Measurements from ENCODE around the gene EHD2.

DNA sequence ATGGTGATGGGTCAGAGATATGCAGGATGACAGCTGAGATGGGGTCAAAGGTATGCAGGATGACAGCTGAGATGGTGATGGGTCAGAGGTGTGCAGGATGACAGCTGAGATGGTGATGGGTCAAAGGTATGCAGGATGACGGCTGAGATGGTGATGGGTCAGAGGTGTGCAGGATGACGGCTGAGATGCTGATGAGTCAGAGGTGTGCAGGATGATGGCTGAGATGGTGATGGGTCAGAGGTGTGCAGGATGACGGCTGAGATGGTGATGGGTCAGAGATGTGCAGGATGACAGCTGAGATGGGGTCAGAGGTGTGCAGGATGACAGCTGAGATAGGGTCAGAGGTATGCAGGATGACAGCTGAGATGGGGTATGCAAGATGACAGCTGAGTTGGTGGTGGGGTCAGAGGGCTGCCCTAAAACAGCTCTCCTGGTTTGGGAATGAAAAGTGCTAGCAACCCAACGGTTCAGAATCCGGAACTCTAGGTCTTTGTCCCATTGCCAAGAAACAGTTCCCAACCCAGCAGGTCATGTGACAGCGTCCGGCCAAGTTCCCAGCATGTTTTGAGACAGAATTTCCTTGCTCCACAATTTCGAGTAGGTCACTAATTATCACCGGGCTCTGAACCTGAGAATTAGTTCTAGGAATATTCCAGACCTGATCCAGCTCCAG is 68.5 kb downstream of the EHD2 start:
- TF ChIP-seq YY1 (IDR thresholded peaks at IDR 0.05; ENCODE audit: insufficient read depth, insufficient read length), result no peak
- TF ChIP-seq ZNF274 (IDR thresholded peaks at IDR 0.05; ENCODE audit: low read depth, low read length), result no peak
